SK-N-MC (cell line): ENCODE measurements around the gene NOXO1.

Source experiments
- EZH2 ChIP-seq: fragments of 200-600 bp; sonication (generic); IDR thresholded peaks from one replicate; pipeline ENCODE4 v1.6.1; 2017; ENCODE audit warnings: antibody characterized with exemption
- POLR2AphosphoS5 ChIP-seq: IDR thresholded peaks from 2 replicates; pipeline ENCODE4 v1.6.1; 2012; ENCODE audit warnings: mild to moderate bottlenecking, low read depth, low read length, borderline replicate concordance

GRCh38 chr16:2005646-2006045 lies 24.4 kb upstream of the NOXO1 start:
- no peak for TF ChIP-seq EZH2
- no peak for TF ChIP-seq POLR2AphosphoS5
